ENCODE results near the gene PRICKLE2. TPM values are rescaled to one million over a fixed set of nuclear protein-coding genes. Genes with fewer than 3 reads are reported as not detected.

Gene PRICKLE2
- polyA plus RNA-seq, 3 donors: not detected

- no peaks in the 10 kb centered on the region for H3K36me3 ChIP-seq (replicated peaks in 1 of 2; ENCODE audit: control insufficient read depth in 1 of 2, insufficient read depth in 2 of 2, low read length in 2 of 2)
- no peaks in the 10 kb centered on the region for H3K79me2 ChIP-seq (ENCODE audit: insufficient read depth, low read length)
Observed at GRCh38 chr3:64260431-64260830, 35.2 kb upstream of the PRICKLE2 start.

GRCh38 chr3:64259636-64260035 is 34.4 kb upstream of the PRICKLE2 start:
- no peaks in the 10 kb centered on the region for H3K9me3 ChIP-seq (replicated peaks in 1 of 2; ENCODE audit: control insufficient read depth in 1 of 2, insufficient read depth in 1 of 2, low read length in 2 of 2)
- Mint-ChIP-seq H3K9me3 (peaks cover 0 to 6% (median 2%) of the 10 kb centered on the region in 7 donors), H3K4me3 (no peak overlapping the region), H3K27ac (peak overlapping the region in 1 of 7 donors; percentile 12), H3K27me3 (ENCODE audit: low read depth in 3 of 3) (peaks cover 0 to 2% (median 0%) of the 10 kb centered on the region in 3 donors), H3K4me1 (no peaks in the 10 kb centered on the region), H3K36me3 (no peaks in the 10 kb centered on the region)
- WGBS (ENCODE audit: insufficient coverage): no CpG with 5 or more reads among the region's 2 CpGs
- no peak overlapping the region for H3K4me2 ChIP-seq (replicated peaks; ENCODE audit: extremely low read depth, low read length, poor library complexity, severe bottlenecking)
- DNase-seq: no peak
- no peak for TF ChIP-seq CTCF (IDR thresholded peaks at IDR 0.05)
- H3K36me3 ChIP-seq (replicated peaks in 1 of 2; ENCODE audit: control insufficient read depth in 1 of 2, insufficient read depth in 2 of 2, low read length in 2 of 2): no peaks in the 10 kb centered on the region
- intact Hi-C loops (cut with micrococcal nuclease): no loop called here
- no peaks in the 10 kb centered on the region for H3K4me1 ChIP-seq (ENCODE audit: control insufficient read depth in 1 of 2, insufficient read depth in 2 of 2, low read length in 2 of 2)
- H4K20me1 ChIP-seq (ENCODE audit: insufficient read depth, low read length): no peaks in the 10 kb centered on the region
- no peak overlapping the region for H3K4me3 ChIP-seq (replicated peaks in 1 of 3; ENCODE audit: low read depth in 2 of 3, low read length in 3 of 3)
- H3K79me2 ChIP-seq (ENCODE audit: insufficient read depth, low read length): no peaks in the 10 kb centered on the region
- H2AFZ ChIP-seq (ENCODE audit: insufficient read depth, low read depth, low read length, poor library complexity, severe bottlenecking): no peak overlapping the region
- H3K27ac ChIP-seq (ENCODE audit: low read depth in 1 of 2, low read length in 2 of 2): no peak overlapping the region
- H3K27me3 ChIP-seq (ENCODE audit: control insufficient read depth in 2 of 2, insufficient read depth in 2 of 2, low read length in 2 of 2): peaks cover 0 to 2% of the 10 kb centered on the region in 2 donors
- H3K9ac ChIP-seq (ENCODE audit: insufficient read depth, low read length, poor library complexity, severe bottlenecking): no peak overlapping the region

More at GRCh38 chr3:64260431-64260830, 35.2 kb upstream of the PRICKLE2 start:
- intact Hi-C loops (cut with micrococcal nuclease): no loop called here
- no peak overlapping the region for H3K27ac ChIP-seq (ENCODE audit: low read depth in 1 of 2, low read length in 2 of 2)
- no peak for DNase-seq
- Mint-ChIP-seq H3K27me3 (ENCODE audit: low read depth in 3 of 3) (peaks cover 0 to 2% (median 1%) of the 10 kb centered on the region in 3 donors), H3K4me1 (no peaks in the 10 kb centered on the region), H3K9me3 (peaks cover 0 to 6% (median 2%) of the 10 kb centered on the region in 7 donors), H3K4me3 (no peak overlapping the region), H3K36me3 (no peaks in the 10 kb centered on the region), H3K27ac (no peak overlapping the region)
- no peak for TF ChIP-seq CTCF (IDR thresholded peaks at IDR 0.05)
- H4K20me1 ChIP-seq (ENCODE audit: insufficient read depth, low read length): no peaks in the 10 kb centered on the region
- H3K4me2 ChIP-seq (replicated peaks; ENCODE audit: extremely low read depth, low read length, poor library complexity, severe bottlenecking): no peak overlapping the region
- peaks cover 0 to 2% of the 10 kb centered on the region in 2 donors for H3K27me3 ChIP-seq (ENCODE audit: control insufficient read depth in 2 of 2, insufficient read depth in 2 of 2, low read length in 2 of 2)
- H3K4me1 ChIP-seq (ENCODE audit: control insufficient read depth in 1 of 2, insufficient read depth in 2 of 2, low read length in 2 of 2): no peaks in the 10 kb centered on the region
- no peaks in the 10 kb centered on the region for H3K9me3 ChIP-seq (replicated peaks in 1 of 2; ENCODE audit: control insufficient read depth in 1 of 2, insufficient read depth in 1 of 2, low read length in 2 of 2)
- 79% methylated on average over 2 of the region's 4 CpGs for WGBS (ENCODE audit: insufficient coverage)
- H3K9ac ChIP-seq (ENCODE audit: insufficient read depth, low read length, poor library complexity, severe bottlenecking): no peak overlapping the region
- H2AFZ ChIP-seq (ENCODE audit: insufficient read depth, low read depth, low read length, poor library complexity, severe bottlenecking): no peak overlapping the region
- no peak overlapping the region for H3K4me3 ChIP-seq (replicated peaks in 1 of 3; ENCODE audit: low read depth in 2 of 3, low read length in 3 of 3)

All from CD14-positive monocyte (primary cell).